ENCODE results near the gene SULT1A2.
"Not testable (repeated sequence)": the region's sequence is repeated elsewhere in the genome, so short reads cannot be mapped to it uniquely, and the experiment has no call there.

The SULT1A2 gene

DNA sequence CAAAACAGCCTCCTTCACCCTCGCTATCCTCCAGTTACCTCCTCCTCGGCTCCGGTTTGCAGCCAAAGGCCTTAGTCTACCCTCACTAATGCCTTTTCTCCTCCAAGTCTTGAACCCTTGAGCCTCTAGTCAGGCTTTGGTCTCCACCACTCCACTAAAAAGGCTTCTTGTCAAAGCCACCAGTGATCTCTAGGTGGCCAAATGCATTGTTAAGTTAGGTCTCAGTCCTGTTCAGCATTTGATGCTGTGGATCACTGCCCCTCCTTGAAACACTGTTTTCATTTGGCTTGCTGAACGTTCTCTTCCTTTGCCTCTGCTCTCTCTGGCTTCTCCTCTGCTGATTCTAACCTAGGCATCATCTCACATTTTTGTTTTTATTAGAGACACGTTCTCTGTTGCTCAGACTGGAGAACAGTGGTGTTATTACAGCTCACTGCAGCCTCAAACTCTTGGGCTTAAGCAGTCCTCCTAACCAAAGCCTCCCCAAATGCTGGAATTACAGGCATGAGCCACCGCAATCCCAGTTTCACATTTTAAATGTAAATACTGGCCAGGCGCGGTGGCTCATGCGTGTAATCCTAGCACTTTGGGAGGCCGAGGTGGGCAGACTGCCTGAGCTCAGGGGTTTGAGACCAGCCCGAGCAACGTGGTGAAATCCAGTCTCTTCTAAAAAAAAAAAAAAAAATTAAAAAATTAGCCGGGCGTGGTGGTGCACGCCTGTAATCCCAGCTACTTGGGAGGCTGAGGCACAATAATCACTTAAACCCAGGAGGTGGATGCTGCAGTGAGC lies 42.0 kb downstream of the SULT1A2 start:
- 88 to 90% methylated on average over 12 to 13 of the region's 15 CpGs for WGBS, 2 experiments (ENCODE audit: insufficient coverage in 2 of 2)
- Histone ChIP-seq H3K4me1 (ENCODE audit: control insufficient read depth, insufficient read depth, low read length, poor library complexity, severe bottlenecking) (peaks cover 6% of the 10 kb centered on the region), H3K4me3 (ENCODE audit: extremely low read depth, insufficient read depth, low read length, poor library complexity, severe bottlenecking) (peak overlapping the region; percentile 58), H3K36me3 (ENCODE audit: control insufficient read depth, insufficient read depth, low read length) (peaks cover 27% of the 10 kb centered on the region), H3K9me3 (ENCODE audit: control insufficient read depth, low read length) (no peaks in the 10 kb centered on the region), H3K27ac (ENCODE audit: low read depth, low read length, severe bottlenecking) (no peak overlapping the region)

DNA sequence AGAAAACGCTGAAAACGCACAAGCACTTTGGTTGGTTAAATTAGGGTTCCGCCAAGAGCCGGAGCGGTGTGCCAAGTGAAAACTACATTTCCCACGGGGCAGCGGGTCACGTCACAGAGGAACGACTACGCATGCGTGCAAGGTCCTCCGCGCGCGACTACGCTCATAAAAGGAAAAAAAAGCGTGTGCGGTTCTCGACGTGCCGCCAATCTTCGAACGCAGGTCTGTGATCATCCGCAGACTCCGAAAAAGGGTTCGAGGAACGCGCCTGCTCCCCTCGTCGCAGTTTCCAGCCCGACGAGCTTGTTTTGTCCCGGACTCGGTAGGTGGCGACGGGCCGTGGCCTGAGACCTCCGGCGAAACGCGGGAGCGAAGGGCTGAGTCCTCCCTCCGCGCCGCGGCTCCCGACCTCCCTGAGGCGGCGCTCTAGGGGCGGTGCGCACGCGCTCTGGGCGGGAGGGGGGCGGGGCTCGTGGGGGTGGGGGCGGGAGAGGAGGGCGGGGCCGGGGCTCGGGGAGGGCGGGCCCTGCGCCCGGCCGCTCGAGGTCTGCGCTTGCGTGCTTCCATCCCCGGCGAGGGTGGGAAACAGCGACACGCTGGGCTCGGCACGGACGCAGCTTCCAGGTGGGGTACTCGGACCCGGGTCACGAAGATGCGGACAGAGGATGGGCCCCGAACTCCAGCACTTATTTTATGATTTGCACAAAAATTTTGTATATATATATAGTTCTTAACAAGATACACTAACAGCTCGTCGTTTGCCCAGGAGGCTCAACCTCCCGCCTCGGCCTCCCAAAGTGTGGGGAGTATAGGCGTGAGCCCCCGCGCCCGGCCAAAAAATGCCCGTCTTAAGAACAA lies 42.8 kb downstream of the SULT1A2 start, which contains the start of gene SGF29:
SGF29 (plus strand) TSS at position 145 of the 858 bp plus-strand sequence. CDS start 27,150 bp downstream, outside the sequence.
- Histone ChIP-seq H3K4me3 (ENCODE audit: extremely low read depth, insufficient read depth, low read length, poor library complexity, severe bottlenecking) (peak within 1 kb of the TSS; percentile 58), H3K27ac (ENCODE audit: low read depth, low read length, severe bottlenecking) (peak within 1 kb of the TSS; percentile 97), H3K36me3 (ENCODE audit: control insufficient read depth, insufficient read depth, low read length) (peaks cover 20% of the 10 kb centered on the region), H3K4me1 (ENCODE audit: control insufficient read depth, insufficient read depth, low read length, poor library complexity, severe bottlenecking) (peaks cover 6% of the 10 kb centered on the region), H3K9me3 (ENCODE audit: control insufficient read depth, low read length) (no peaks in the 10 kb centered on the region)
- 1 to 10% methylated on average over 40 to 48 of the region's 88 CpGs for WGBS, 2 experiments (ENCODE audit: insufficient coverage in 2 of 2)

DNA sequence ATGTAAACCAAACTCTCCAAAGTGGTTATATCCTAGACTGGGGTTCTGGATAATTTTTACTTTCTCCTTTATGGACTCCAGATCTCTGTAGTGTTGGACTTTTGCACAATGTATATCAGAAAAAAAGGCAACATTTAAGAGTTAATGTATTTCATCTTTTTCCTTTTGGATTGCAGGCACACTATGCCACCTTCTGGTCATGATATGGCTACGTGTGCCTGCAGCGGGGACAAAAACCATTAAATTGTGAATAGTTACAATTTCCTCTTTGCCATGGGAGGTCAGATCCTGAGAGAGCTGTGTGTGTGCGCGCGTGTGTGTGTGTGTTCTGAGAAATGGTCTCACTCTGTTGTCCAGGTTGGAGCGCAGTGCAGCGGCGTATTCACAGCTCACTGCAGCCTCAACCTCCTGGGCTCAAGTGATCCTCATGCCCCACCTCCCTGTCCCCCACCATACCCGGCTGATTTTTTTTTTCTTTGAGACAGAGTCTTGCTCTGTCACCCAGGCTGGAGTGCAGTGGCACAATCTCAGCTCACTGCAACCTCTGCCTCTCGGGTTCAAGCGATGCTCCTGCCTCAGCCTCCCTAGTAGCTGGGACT lies 47.5 kb downstream of the SULT1A2 start:
- Histone ChIP-seq H3K4me3 (ENCODE audit: extremely low read depth, insufficient read depth, low read length, poor library complexity, severe bottlenecking) (no peak overlapping the region), H3K4me1 (ENCODE audit: control insufficient read depth, insufficient read depth, low read length, poor library complexity, severe bottlenecking) (peaks cover under 1% of the 10 kb centered on the region)
- WGBS, 2 experiments (ENCODE audit: insufficient coverage in 2 of 2): 83 to 89% methylated on average over 8 to 10 of the region's 11 CpGs

GRCh38 chr16:28548306-28548802 lies 48.5 kb downstream of the SULT1A2 start:
- H3K4me3 ChIP-seq (ENCODE audit: extremely low read depth, insufficient read depth, low read length, poor library complexity, severe bottlenecking): no peak overlapping the region
- no peaks in the 10 kb centered on the region for H3K9me3 ChIP-seq (ENCODE audit: control insufficient read depth, low read length)
- no peak overlapping the region for H3K27ac ChIP-seq (ENCODE audit: low read depth, low read length, severe bottlenecking)
- H3K4me1 ChIP-seq (ENCODE audit: control insufficient read depth, insufficient read depth, low read length, poor library complexity, severe bottlenecking): no peaks in the 10 kb centered on the region
- no peaks in the 10 kb centered on the region for H3K36me3 ChIP-seq (ENCODE audit: control insufficient read depth, insufficient read depth, low read length)
- WGBS, 2 experiments (ENCODE audit: insufficient coverage in 2 of 2): 88 to 93% methylated on average over 6 to 7 of the region's 14 CpGs

More for the DNA sequence above, 47.5 kb downstream of the SULT1A2 start:
- H3K36me3 ChIP-seq (ENCODE audit: control insufficient read depth, insufficient read depth, low read length): no peaks in the 10 kb centered on the region
- H3K27ac ChIP-seq (ENCODE audit: low read depth, low read length, severe bottlenecking): no peak overlapping the region
- H3K9me3 ChIP-seq (ENCODE audit: control insufficient read depth, low read length): no peaks in the 10 kb centered on the region

GRCh38 chr16:28546626-28547025 lies 50.2 kb downstream of the SULT1A2 start:
- 83 to 86% methylated on average over 5 to 6 of the region's 7 CpGs for WGBS, 2 experiments (ENCODE audit: insufficient coverage in 2 of 2)
- no peak overlapping the region for H3K4me3 ChIP-seq (ENCODE audit: extremely low read depth, insufficient read depth, low read length, poor library complexity, severe bottlenecking)
- H3K36me3 ChIP-seq (ENCODE audit: control insufficient read depth, insufficient read depth, low read length): no peaks in the 10 kb centered on the region
- H3K4me1 ChIP-seq (ENCODE audit: control insufficient read depth, insufficient read depth, low read length, poor library complexity, severe bottlenecking): no peaks in the 10 kb centered on the region
- H3K9me3 ChIP-seq (ENCODE audit: control insufficient read depth, low read length): no peaks in the 10 kb centered on the region
- H3K27ac ChIP-seq (ENCODE audit: low read depth, low read length, severe bottlenecking): no peak overlapping the region

DNA sequence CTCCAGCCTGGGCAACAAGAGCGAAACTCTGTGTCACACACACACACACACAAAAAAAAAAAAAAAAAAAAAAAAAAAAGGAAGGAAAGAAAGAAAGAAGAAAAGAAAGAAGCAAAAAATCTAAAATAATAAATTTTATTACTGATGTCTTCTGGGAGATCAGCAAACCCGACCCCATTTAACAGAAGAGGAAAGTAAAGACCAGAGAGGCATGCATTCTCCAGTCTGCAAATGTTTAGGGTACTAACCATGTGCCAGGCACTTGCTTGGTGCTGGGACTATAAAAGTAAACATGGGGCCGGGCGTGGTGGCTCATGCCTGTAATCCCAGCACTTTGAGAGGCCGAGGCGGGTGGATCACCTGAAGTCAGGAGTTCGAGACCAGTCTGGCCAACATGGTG lies 50.9 kb downstream of the SULT1A2 start:
- not testable (repeated sequence) for H3K36me3 ChIP-seq (ENCODE audit: control insufficient read depth, insufficient read depth, low read length); H3K4me3 ChIP-seq (ENCODE audit: extremely low read depth, insufficient read depth, low read length, poor library complexity, severe bottlenecking); H3K27ac ChIP-seq (ENCODE audit: low read depth, low read length, severe bottlenecking); H3K4me1 ChIP-seq (ENCODE audit: control insufficient read depth, insufficient read depth, low read length, poor library complexity, severe bottlenecking); H3K9me3 ChIP-seq (ENCODE audit: control insufficient read depth, low read length)
- WGBS, 2 experiments (ENCODE audit: insufficient coverage in 2 of 2): 84 to 87% methylated on average over 4 of the region's 7 CpGs

DNA sequence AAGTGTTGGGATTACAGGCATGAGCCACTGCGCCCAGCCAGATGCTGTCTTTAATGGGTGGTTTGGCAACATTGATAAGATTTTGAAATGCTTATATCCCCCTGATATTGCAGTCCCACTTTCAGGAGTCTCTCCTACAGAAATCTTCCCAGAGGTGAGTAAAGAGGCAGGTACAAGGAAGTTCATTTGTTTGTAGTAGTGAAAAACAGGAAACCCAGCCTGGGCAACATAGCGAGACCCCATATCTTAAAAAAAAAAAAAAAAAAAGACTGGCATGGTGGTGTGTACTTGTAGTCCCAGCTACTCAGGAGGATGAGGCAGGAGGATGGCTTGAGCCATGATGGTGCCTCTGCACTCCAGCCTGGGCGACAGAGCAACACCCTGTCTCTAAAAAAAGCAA lies 51.9 kb downstream of the SULT1A2 start:
- H3K9me3 ChIP-seq (ENCODE audit: control insufficient read depth, low read length): no peaks in the 10 kb centered on the region
- no peak overlapping the region for H3K4me3 ChIP-seq (ENCODE audit: extremely low read depth, insufficient read depth, low read length, poor library complexity, severe bottlenecking)
- no peaks in the 10 kb centered on the region for H3K4me1 ChIP-seq (ENCODE audit: control insufficient read depth, insufficient read depth, low read length, poor library complexity, severe bottlenecking)
- H3K36me3 ChIP-seq (ENCODE audit: control insufficient read depth, insufficient read depth, low read length): no peaks in the 10 kb centered on the region
- H3K27ac ChIP-seq (ENCODE audit: low read depth, low read length, severe bottlenecking): no peak overlapping the region
- 67% methylated on average over 1 of the region's 3 CpGs; no CpG with 5 or more reads in 1 of the 2 experiments for WGBS, 2 experiments (ENCODE audit: insufficient coverage in 2 of 2)

- no peaks in the 10 kb centered on the region for H3K4me1 ChIP-seq (ENCODE audit: control insufficient read depth, insufficient read depth, low read length, poor library complexity, severe bottlenecking)
- no peak overlapping the region for H3K27ac ChIP-seq (ENCODE audit: low read depth, low read length, severe bottlenecking)
- no peak overlapping the region for H3K4me3 ChIP-seq (ENCODE audit: extremely low read depth, insufficient read depth, low read length, poor library complexity, severe bottlenecking)
- no peaks in the 10 kb centered on the region for H3K36me3 ChIP-seq (ENCODE audit: control insufficient read depth, insufficient read depth, low read length)
- no peaks in the 10 kb centered on the region for H3K9me3 ChIP-seq (ENCODE audit: control insufficient read depth, low read length)
- WGBS, 2 experiments (ENCODE audit: insufficient coverage in 2 of 2): 87 to 90% methylated on average over 6 of the region's 7 CpGs
Measured at GRCh38 chr16:28543072-28543471, 53.8 kb downstream of the SULT1A2 start.

DNA sequence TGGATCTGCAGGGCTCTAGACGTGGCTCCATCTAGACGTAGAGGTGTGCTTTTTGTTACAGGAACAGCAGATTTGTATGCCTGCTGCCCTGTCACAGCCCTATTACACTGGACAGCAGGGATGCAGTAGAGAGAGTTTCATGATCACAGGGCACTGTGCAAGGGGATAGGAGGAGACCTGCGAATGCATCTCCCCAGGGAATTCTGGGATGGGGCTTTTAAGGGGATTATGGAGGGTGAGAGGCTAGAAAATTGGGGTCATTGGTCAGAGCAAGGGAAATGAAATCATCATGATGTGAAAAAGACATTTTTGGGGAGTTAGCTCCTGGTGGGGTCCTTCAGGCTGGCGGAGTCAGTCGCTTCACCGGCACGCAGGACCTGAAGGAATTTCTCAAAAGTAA lies 54.2 kb downstream of the SULT1A2 start:
- WGBS, 2 experiments (ENCODE audit: insufficient coverage in 2 of 2): 94 to 97% methylated on average over 7 of the region's 7 CpGs

More for the DNA sequence above, 54.2 kb downstream of the SULT1A2 start:
- H3K27ac ChIP-seq (ENCODE audit: low read depth, low read length, severe bottlenecking): no peak overlapping the region
- H3K4me3 ChIP-seq (ENCODE audit: extremely low read depth, insufficient read depth, low read length, poor library complexity, severe bottlenecking): no peak overlapping the region
- no peaks in the 10 kb centered on the region for H3K4me1 ChIP-seq (ENCODE audit: control insufficient read depth, insufficient read depth, low read length, poor library complexity, severe bottlenecking)
- H3K9me3 ChIP-seq (ENCODE audit: control insufficient read depth, low read length): no peaks in the 10 kb centered on the region
- no peaks in the 10 kb centered on the region for H3K36me3 ChIP-seq (ENCODE audit: control insufficient read depth, insufficient read depth, low read length)

Data from mesodermal cell (in vitro differentiated cells).